ENCODE results near the gene ATP5MG.

ATP5MG gene

DNA sequence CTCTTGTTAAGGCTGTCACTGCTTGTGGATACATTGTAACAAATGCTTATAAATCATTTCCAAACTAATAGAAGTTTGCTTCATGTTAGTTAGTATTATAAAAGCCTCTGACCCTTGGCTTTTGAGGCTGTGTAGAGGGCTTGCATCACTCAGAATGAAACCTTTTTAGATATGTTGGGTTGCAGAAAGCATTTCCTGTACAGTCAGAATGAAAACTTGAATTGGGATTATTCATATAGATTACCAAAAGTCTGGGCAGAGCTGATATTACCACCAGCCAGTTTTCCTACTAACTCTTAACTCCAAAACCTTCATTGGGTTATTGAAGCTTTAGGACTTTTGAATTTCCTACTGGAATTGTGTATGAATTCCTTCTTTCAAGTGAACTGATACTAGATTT lies 46.9 kb downstream of the ATP5MG start:
- TF ChIP-seq, protein P1, sequence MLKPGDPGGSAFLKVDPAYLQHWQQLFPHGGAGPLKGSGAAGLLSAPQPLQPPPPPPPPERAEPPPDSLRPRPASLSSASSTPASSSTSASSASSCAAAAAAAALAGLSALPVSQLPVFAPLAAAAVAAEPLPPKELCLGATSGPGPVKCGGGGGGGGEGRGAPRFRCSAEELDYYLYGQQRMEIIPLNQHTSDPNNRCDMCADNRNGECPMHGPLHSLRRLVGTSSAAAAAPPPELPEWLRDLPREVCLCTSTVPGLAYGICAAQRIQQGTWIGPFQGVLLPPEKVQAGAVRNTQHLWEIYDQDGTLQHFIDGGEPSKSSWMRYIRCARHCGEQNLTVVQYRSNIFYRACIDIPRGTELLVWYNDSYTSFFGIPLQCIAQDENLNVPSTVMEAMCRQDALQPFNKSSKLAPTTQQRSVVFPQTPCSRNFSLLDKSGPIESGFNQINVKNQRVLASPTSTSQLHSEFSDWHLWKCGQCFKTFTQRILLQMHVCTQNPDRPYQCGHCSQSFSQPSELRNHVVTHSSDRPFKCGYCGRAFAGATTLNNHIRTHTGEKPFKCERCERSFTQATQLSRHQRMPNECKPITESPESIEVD (tag by site-specific recombination; IDR thresholded peaks at IDR 0.05): no peak
- TF ChIP-seq ZNF211 (tag by site-specific recombination; IDR thresholded peaks at IDR 0.05; ENCODE audit: low read depth) (no peak), ZNF626 (tag by site-specific recombination; IDR thresholded peaks at IDR 0.05) (no peak), ZSCAN23 (tag by site-specific recombination; IDR thresholded peaks at IDR 0.05) (no peak), OVOL3 (tag by site-specific recombination; IDR thresholded peaks at IDR 0.05) (no peak), SP2 (tag by site-specific recombination; IDR thresholded peaks at IDR 0.05) (no peak), ZBTB17 (tag by site-specific recombination; IDR thresholded peaks at IDR 0.05) (no peak)
- TF ChIP-seq, protein P2, sequence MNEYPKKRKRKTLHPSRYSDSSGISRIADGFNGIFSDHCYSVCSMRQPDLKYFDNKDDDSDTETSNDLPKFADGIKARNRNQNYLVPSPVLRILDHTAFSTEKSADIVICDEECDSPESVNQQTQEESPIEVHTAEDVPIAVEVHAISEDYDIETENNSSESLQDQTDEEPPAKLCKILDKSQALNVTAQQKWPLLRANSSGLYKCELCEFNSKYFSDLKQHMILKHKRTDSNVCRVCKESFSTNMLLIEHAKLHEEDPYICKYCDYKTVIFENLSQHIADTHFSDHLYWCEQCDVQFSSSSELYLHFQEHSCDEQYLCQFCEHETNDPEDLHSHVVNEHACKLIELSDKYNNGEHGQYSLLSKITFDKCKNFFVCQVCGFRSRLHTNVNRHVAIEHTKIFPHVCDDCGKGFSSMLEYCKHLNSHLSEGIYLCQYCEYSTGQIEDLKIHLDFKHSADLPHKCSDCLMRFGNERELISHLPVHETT (tag by site-specific recombination; IDR thresholded peaks at IDR 0.05): no peak
- TF ChIP-seq, protein P3, sequence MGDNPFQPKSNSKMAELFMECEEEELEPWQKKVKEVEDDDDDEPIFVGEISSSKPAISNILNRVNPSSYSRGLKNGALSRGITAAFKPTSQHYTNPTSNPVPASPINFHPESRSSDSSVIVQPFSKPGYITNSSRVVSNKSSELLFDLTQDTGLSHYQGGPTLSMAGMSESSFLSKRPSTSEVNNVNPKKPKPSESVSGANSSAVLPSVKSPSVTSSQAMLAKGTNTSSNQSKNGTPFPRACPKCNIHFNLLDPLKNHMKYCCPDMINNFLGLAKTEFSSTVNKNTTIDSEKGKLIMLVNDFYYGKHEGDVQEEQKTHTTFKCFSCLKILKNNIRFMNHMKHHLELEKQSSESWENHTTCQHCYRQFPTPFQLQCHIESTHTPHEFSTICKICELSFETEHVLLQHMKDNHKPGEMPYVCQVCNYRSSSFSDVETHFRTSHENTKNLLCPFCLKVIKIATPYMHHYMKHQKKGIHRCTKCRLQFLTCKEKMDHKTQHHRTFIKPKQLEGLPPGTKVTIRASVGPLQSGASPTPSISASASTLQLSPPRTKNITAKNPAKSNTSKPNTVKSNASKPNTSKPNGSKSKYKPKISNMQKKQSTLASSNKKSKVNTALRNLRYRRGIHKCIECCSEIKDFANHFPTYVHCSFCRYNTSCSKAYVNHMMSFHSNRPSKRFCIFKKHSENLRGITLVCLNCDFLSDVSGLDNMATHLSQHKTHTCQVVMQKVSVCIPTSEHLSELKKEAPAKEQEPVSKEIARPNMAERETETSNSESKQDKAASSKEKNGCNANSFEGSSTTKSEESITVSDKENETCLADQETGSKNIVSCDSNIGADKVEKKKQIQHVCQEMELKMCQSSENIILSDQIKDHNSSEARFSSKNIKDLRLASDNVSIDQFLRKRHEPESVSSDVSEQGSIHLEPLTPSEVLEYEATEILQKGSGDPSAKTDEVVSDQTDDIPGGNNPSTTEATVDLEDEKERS (tag by site-specific recombination; IDR thresholded peaks at IDR 0.05): no peak
- Histone ChIP-seq H3K36me3 (ENCODE audit: control insufficient read depth in 2 of 2, insufficient read depth in 1 of 2, low read length in 2 of 2) (peaks cover 0 to 22% of the 10 kb centered on the region in 2 experiments; a peak in 2 of 3 replicates), H3K4me1 (ENCODE audit: control insufficient read depth, insufficient read depth, low read length) (no peaks in the 10 kb centered on the region), H3K9me3 (ENCODE audit: control insufficient read depth, insufficient read depth, low read depth, low read length) (no peaks in the 10 kb centered on the region), H3K4me3 (ENCODE audit: low read depth, low read length) (no peak overlapping the region), H3K27ac (ENCODE audit: extremely low read depth, low read depth, low read length) (no peak overlapping the region)
- ChIA-PET POLR2A (interaction anchor here (1.1 to 1.2 kb wide), 2 partner anchors 12 to 13 kb away, joined by 3 to 4 read pairs; partner anchors contain the start of gene KMT2A), CTCF (no interaction called here)

DNA sequence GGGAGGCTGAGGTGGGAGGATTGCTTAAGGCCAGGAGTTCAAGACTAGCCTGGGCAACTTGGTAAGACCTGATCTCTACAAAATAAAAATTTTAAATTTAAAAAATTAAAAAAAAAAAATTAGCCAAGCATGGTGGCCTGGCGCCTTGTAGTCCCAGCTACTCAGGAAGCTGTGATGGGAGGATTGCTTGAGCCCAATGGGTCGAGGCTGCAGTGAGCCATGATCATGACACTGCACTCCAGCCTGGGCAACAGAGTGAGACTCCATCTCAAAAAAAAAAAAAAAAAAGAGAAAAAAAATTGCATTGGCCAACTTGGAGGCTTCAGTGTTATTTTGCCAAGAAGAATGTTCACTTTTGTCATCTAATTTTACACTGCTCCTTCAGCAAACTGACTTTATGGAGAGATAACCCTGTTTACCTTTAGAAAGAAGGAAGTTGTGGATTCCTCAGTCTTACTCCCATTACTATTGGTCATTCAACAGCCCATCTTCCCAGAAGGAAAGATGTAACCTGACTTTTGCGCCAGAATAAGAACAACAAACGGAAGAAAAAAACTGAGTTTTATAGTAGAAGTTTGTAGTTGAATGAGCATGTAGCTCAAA lies 48.0 kb downstream of the ATP5MG start:
- no peaks in the 10 kb centered on the region for H3K4me1 ChIP-seq (ENCODE audit: control insufficient read depth, insufficient read depth, low read length)
- POLR2A ChIA-PET: no interaction called here
- H3K27ac ChIP-seq (ENCODE audit: extremely low read depth, low read depth, low read length): no peak overlapping the region
- CTCF ChIA-PET: no interaction called here
- H3K36me3 ChIP-seq (ENCODE audit: control insufficient read depth in 2 of 2, insufficient read depth in 1 of 2, low read length in 2 of 2): peaks cover 0 to 19% of the 10 kb centered on the region in 2 experiments; a peak in 2 of 3 replicates
- H3K4me3 ChIP-seq (ENCODE audit: low read depth, low read length): no peak overlapping the region
- H3K9me3 ChIP-seq (ENCODE audit: control insufficient read depth, insufficient read depth, low read depth, low read length): no peaks in the 10 kb centered on the region
- TF ChIP-seq ZNF174 (tag by site-specific recombination; IDR thresholded peaks at IDR 0.05) (no peak), WT1 (tag by site-specific recombination; IDR thresholded peaks at IDR 0.05) (no peak), ZNF701 (tag by site-specific recombination; IDR thresholded peaks at IDR 0.05) (no peak), ZNF266 (tag by site-specific recombination; IDR thresholded peaks at IDR 0.05; ENCODE audit: low read depth) (no peak), ZNF146 (tag by site-specific recombination; IDR thresholded peaks at IDR 0.05) (no peak), ZNF548 (tag by site-specific recombination; IDR thresholded peaks at IDR 0.05) (no peak), KLF8 (tag by site-specific recombination; IDR thresholded peaks at IDR 0.05) (no peak), SCRT1 (tag by site-specific recombination; IDR thresholded peaks at IDR 0.05; ENCODE audit: borderline replicate concordance) (no peak), ZNF155 (tag by site-specific recombination; IDR thresholded peaks at IDR 0.05) (no peak), MZF1 (tag by site-specific recombination; IDR thresholded peaks at IDR 0.05; ENCODE audit: borderline replicate concordance) (no peak), ZNF48 (tag by site-specific recombination; IDR thresholded peaks at IDR 0.05) (no peak), ZNF777 (tag by site-specific recombination; IDR thresholded peaks at IDR 0.05; ENCODE audit: borderline replicate concordance) (no peak)
- TF ChIP-seq, protein P4, sequence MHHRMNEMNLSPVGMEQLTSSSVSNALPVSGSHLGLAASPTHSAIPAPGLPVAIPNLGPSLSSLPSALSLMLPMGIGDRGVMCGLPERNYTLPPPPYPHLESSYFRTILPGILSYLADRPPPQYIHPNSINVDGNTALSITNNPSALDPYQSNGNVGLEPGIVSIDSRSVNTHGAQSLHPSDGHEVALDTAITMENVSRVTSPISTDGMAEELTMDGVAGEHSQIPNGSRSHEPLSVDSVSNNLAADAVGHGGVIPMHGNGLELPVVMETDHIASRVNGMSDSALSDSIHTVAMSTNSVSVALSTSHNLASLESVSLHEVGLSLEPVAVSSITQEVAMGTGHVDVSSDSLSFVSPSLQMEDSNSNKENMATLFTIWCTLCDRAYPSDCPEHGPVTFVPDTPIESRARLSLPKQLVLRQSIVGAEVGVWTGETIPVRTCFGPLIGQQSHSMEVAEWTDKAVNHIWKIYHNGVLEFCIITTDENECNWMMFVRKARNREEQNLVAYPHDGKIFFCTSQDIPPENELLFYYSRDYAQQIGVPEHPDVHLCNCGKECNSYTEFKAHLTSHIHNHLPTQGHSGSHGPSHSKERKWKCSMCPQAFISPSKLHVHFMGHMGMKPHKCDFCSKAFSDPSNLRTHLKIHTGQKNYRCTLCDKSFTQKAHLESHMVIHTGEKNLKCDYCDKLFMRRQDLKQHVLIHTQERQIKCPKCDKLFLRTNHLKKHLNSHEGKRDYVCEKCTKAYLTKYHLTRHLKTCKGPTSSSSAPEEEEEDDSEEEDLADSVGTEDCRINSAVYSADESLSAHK (tag by site-specific recombination; IDR thresholded peaks at IDR 0.05): no peak
- TF ChIP-seq, protein P5, sequence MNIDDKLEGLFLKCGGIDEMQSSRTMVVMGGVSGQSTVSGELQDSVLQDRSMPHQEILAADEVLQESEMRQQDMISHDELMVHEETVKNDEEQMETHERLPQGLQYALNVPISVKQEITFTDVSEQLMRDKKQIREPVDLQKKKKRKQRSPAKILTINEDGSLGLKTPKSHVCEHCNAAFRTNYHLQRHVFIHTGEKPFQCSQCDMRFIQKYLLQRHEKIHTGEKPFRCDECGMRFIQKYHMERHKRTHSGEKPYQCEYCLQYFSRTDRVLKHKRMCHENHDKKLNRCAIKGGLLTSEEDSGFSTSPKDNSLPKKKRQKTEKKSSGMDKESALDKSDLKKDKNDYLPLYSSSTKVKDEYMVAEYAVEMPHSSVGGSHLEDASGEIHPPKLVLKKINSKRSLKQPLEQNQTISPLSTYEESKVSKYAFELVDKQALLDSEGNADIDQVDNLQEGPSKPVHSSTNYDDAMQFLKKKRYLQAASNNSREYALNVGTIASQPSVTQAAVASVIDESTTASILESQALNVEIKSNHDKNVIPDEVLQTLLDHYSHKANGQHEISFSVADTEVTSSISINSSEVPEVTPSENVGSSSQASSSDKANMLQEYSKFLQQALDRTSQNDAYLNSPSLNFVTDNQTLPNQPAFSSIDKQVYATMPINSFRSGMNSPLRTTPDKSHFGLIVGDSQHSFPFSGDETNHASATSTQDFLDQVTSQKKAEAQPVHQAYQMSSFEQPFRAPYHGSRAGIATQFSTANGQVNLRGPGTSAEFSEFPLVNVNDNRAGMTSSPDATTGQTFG (tag by site-specific recombination; IDR thresholded peaks at IDR 0.05; ENCODE audit: borderline replicate concordance): no peak
- TF ChIP-seq, protein P6, sequence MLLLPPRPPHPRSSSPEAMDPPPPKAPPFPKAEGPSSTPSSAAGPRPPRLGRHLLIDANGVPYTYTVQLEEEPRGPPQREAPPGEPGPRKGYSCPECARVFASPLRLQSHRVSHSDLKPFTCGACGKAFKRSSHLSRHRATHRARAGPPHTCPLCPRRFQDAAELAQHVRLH (tag by site-specific recombination; IDR thresholded peaks at IDR 0.05): no peak
